ENCODE data around the gene PMP22.

Gene PMP22

DNA sequence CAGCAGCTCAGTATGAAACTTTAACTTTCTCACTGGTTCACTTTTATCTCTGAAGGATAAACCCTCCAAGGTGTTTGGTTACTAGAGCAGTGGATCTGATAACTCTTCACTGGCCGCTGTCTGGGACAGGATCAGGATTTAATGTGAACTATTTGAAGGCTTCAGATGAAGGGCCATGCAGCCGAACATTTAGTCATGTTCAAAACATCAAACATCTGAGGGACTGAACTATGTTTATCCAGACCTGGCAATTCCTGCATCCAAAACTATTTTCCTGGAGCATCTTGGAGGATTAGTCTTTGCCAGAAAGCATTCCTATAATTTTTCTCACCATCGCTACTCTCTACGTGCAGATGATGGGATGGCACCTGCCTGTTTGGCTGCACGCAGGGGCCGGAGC is 20.3 kb upstream of the PMP22 start:
- Histone ChIP-seq H2AFZ (ENCODE audit: low read depth, low read length) (no peak overlapping the region), H3K4me2 (ENCODE audit: low read length) (no peak overlapping the region), H3K9me3 (ENCODE audit: insufficient read depth, low read length) (no peaks in the 10 kb centered on the region), H3K79me2 (ENCODE audit: low read length) (no peaks in the 10 kb centered on the region), H3K27me3 (ENCODE audit: low read depth, low read length) (no peaks in the 10 kb centered on the region), H3K9ac (ENCODE audit: low read length) (no peak overlapping the region), H3K27ac (ENCODE audit: low read length) (no peak overlapping the region), H3K4me1 (ENCODE audit: low read length) (no peaks in the 10 kb centered on the region), H3K36me3 (replicated peaks; ENCODE audit: low read depth, low read length) (no peaks in the 10 kb centered on the region), H3K4me3 (ENCODE audit: low read length) (no peak overlapping the region), H4K20me1 (ENCODE audit: insufficient read depth, low read length) (no peaks in the 10 kb centered on the region)
- TF ChIP-seq EZH2phosphoT487 (IDR thresholded peaks at IDR 0.05; ENCODE audit: low read depth) = no peak
- TF ChIP-seq, protein P1, sequence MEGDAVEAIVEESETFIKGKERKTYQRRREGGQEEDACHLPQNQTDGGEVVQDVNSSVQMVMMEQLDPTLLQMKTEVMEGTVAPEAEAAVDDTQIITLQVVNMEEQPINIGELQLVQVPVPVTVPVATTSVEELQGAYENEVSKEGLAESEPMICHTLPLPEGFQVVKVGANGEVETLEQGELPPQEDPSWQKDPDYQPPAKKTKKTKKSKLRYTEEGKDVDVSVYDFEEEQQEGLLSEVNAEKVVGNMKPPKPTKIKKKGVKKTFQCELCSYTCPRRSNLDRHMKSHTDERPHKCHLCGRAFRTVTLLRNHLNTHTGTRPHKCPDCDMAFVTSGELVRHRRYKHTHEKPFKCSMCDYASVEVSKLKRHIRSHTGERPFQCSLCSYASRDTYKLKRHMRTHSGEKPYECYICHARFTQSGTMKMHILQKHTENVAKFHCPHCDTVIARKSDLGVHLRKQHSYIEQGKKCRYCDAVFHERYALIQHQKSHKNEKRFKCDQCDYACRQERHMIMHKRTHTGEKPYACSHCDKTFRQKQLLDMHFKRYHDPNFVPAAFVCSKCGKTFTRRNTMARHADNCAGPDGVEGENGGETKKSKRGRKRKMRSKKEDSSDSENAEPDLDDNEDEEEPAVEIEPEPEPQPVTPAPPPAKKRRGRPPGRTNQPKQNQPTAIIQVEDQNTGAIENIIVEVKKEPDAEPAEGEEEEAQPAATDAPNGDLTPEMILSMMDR (IDR thresholded peaks at IDR 0.05; ENCODE audit: low read depth, low read length) = no peak

DNA sequence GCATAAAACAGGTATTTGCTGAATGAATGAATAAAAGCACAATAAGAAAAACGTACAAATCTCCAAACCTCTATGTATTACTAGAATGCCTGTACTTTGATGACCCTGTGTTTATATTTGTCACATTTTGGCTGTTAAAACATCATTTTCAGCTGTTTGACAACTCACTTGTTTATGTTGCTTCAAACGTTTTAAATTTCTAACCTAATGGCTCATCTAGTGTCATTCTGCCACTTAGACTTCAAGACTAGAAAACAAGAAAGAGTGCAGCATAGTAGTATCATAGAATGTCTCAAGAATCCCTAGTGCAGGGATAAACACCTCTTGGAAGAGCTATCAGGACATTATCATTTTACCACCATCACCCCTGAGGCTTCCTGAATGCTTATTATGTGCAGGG is 19.4 kb upstream of the PMP22 start:
- Histone ChIP-seq H3K79me2 (ENCODE audit: low read length) (no peaks in the 10 kb centered on the region), H4K20me1 (ENCODE audit: insufficient read depth, low read length) (no peaks in the 10 kb centered on the region), H2AFZ (ENCODE audit: low read depth, low read length) (no peak overlapping the region), H3K4me3 (ENCODE audit: low read length) (no peak overlapping the region), H3K27ac (ENCODE audit: low read length) (no peak overlapping the region), H3K9me3 (ENCODE audit: insufficient read depth, low read length) (no peaks in the 10 kb centered on the region), H3K9ac (ENCODE audit: low read length) (no peak overlapping the region), H3K27me3 (ENCODE audit: low read depth, low read length) (no peaks in the 10 kb centered on the region), H3K4me1 (ENCODE audit: low read length) (no peaks in the 10 kb centered on the region), H3K4me2 (ENCODE audit: low read length) (no peak overlapping the region), H3K36me3 (replicated peaks; ENCODE audit: low read depth, low read length) (no peaks in the 10 kb centered on the region)
- TF ChIP-seq, protein P1 (IDR thresholded peaks at IDR 0.05; ENCODE audit: low read depth, low read length) = no peak
- TF ChIP-seq EZH2phosphoT487 (IDR thresholded peaks at IDR 0.05; ENCODE audit: low read depth) = no peak

DNA sequence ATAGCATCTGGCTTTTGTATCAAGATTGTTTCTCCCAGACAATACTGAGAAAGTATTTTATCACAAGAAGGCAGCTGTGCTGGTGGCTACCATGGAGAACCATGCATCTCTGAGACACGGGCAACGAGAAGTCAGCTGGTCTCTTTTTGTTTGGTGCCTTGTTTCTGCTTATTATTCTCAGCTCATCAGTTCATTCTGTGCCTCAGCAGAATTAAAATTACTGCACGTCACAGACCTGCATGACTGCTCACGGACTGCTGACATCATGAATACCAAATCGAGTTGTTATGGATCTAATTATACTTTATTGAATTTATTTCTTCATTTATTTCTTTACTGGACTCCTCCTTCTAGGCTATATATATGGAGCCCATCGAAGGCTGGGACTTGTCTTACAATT is 19.0 kb upstream of the PMP22 start:
- no peak overlapping the region for H3K4me3 ChIP-seq (ENCODE audit: low read length)

DNA sequence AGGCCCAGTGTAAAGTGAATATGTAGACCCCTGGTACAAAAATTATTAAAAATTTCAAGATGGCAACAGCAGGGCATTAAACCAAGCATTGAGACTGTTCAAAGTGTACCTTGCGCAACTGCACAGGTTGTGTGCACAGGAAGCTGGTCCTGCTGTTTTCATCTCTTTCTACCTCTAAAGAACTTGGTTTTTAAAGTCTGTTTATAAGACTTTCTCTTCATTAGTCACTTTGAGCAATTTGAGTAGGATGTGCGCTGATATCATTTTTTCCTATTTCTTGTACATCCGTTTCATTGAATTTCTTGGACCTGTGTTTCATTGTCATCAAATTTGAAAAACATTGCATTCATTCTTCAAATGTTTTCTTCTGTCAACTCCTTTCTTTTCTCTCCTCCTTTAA is 16.8 kb upstream of the PMP22 start:
- Histone ChIP-seq H3K27ac (ENCODE audit: low read length) (no peak overlapping the region), H4K20me1 (ENCODE audit: insufficient read depth, low read length) (no peaks in the 10 kb centered on the region), H3K27me3 (ENCODE audit: low read depth, low read length) (no peaks in the 10 kb centered on the region), H3K4me3 (ENCODE audit: low read length) (no peak overlapping the region), H3K9ac (ENCODE audit: low read length) (no peak overlapping the region), H3K9me3 (ENCODE audit: insufficient read depth, low read length) (no peaks in the 10 kb centered on the region), H3K79me2 (ENCODE audit: low read length) (no peaks in the 10 kb centered on the region), H3K4me1 (ENCODE audit: low read length) (no peaks in the 10 kb centered on the region), H3K36me3 (replicated peaks; ENCODE audit: low read depth, low read length) (no peaks in the 10 kb centered on the region), H2AFZ (ENCODE audit: low read depth, low read length) (no peak overlapping the region), H3K4me2 (ENCODE audit: low read length) (no peak overlapping the region)
- TF ChIP-seq, protein P1 (IDR thresholded peaks at IDR 0.05; ENCODE audit: low read depth, low read length) = no peak
- no peak for TF ChIP-seq EZH2phosphoT487 (IDR thresholded peaks at IDR 0.05; ENCODE audit: low read depth)

More for the DNA sequence above, 19.0 kb upstream of the PMP22 start:
- Histone ChIP-seq H4K20me1 (ENCODE audit: insufficient read depth, low read length) (no peaks in the 10 kb centered on the region), H3K36me3 (replicated peaks; ENCODE audit: low read depth, low read length) (no peaks in the 10 kb centered on the region), H3K9me3 (ENCODE audit: insufficient read depth, low read length) (no peaks in the 10 kb centered on the region), H3K4me1 (ENCODE audit: low read length) (no peaks in the 10 kb centered on the region), H3K27me3 (ENCODE audit: low read depth, low read length) (no peaks in the 10 kb centered on the region), H2AFZ (ENCODE audit: low read depth, low read length) (no peak overlapping the region), H3K79me2 (ENCODE audit: low read length) (no peaks in the 10 kb centered on the region), H3K27ac (ENCODE audit: low read length) (no peak overlapping the region), H3K4me2 (ENCODE audit: low read length) (no peak overlapping the region), H3K9ac (ENCODE audit: low read length) (no peak overlapping the region)
- TF ChIP-seq EZH2phosphoT487 (IDR thresholded peaks at IDR 0.05; ENCODE audit: low read depth) = no peak
- TF ChIP-seq, protein P1 (IDR thresholded peaks at IDR 0.05; ENCODE audit: low read depth, low read length) = no peak
